ENCODE data around the gene MAGI1.

- TF ChIP-seq CTCF (conservative IDR thresholded peaks at IDR 0.05; ENCODE audit: low read length) (no peak), EZH2phosphoT487 (IDR thresholded peaks at IDR 0.05; ENCODE audit: borderline replicate concordance) (no peak)
These were observed 228.4 kb downstream of the MAGI1 start for GRCh38 chr3:65810302-65810701.

Measured in Loucy (cell line).